Measurements from ENCODE around the gene FAM3A.
A peak's percentile ranks its signal among the peaks of the same experiment; 100 is the strongest.

The FAM3A gene, protein sequence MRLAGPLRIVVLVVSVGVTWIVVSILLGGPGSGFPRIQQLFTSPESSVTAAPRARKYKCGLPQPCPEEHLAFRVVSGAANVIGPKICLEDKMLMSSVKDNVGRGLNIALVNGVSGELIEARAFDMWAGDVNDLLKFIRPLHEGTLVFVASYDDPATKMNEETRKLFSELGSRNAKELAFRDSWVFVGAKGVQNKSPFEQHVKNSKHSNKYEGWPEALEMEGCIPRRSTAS

GRCh38 chrX:154515966-154516655, at the start of gene FAM3A:
Gene FAM3A (minus strand): TSS chrX:154516232. CDS start chrX:154515772, 460 bp downstream.
- TF ChIP-seq GATA2 (IDR thresholded peaks at IDR 0.05; ENCODE audit: low read depth, low read length) (no peak), GATA3 (IDR thresholded peaks at IDR 0.05; ENCODE audit: low read depth, low read length) (no peak)

- TF ChIP-seq GATA3 (IDR thresholded peaks at IDR 0.05; ENCODE audit: low read depth, low read length) (no peak), GATA2 (IDR thresholded peaks at IDR 0.05; ENCODE audit: low read depth, low read length) (no peak)
Observed at GRCh38 chrX:154549766-154550165, 33.7 kb upstream of the FAM3A start.

GRCh38 chrX:154548028-154548316, 31.9 kb upstream of the FAM3A start:
- TF ChIP-seq GATA2 (IDR thresholded peaks at IDR 0.05; ENCODE audit: low read depth, low read length), result no peak
- TF ChIP-seq GATA3 (IDR thresholded peaks at IDR 0.05; ENCODE audit: low read depth, low read length), result no peak

DNA sequence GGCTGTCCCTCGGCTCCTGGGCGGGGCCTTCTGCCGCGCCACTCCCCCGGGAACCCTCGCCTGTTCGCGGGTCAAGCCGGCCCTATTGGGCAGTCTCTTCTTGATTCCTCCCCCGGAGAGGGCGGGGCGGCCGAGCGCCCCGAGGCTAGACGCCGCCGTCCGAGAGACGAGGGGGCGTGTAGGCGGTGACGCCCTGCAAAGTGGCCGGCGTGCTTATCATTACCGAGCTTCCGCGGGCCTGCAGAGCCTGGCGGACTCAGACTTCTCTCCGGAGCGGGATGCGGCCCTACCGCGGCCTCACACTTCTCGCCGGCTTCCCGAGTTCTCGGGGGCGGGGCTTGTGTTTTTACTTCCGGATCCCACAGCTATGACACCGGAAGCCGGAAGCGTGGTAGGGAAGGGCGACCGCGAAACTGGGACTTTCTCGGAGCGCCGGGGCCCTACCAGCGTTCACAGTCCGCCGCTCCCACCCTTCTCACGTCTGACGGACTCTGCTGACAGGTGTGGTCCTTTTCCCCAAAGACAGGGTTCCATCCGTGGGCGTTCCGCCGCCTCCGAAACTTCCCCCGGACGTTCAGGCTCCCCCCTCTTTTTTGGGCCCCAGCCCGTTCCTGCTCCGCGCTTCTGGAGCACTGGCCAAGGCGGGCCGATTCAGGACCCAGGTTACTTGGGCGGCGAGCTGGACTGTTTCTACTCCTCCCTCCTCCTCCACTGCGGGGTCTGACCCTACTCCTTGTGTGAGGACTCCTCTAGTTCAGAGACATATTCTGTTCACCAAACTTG, 31.4 kb upstream of the FAM3A start, which contains the start of gene IKBKG:
Gene IKBKG (plus strand): TSS at position 376 of the 783 bp plus-strand sequence. CDS start 4,383 bp downstream, outside the sequence.
- TF ChIP-seq GATA3 (IDR thresholded peaks at IDR 0.05; ENCODE audit: low read depth, low read length) (no peak), GATA2 (IDR thresholded peaks at IDR 0.05; ENCODE audit: low read depth, low read length) (no peak)

DNA sequence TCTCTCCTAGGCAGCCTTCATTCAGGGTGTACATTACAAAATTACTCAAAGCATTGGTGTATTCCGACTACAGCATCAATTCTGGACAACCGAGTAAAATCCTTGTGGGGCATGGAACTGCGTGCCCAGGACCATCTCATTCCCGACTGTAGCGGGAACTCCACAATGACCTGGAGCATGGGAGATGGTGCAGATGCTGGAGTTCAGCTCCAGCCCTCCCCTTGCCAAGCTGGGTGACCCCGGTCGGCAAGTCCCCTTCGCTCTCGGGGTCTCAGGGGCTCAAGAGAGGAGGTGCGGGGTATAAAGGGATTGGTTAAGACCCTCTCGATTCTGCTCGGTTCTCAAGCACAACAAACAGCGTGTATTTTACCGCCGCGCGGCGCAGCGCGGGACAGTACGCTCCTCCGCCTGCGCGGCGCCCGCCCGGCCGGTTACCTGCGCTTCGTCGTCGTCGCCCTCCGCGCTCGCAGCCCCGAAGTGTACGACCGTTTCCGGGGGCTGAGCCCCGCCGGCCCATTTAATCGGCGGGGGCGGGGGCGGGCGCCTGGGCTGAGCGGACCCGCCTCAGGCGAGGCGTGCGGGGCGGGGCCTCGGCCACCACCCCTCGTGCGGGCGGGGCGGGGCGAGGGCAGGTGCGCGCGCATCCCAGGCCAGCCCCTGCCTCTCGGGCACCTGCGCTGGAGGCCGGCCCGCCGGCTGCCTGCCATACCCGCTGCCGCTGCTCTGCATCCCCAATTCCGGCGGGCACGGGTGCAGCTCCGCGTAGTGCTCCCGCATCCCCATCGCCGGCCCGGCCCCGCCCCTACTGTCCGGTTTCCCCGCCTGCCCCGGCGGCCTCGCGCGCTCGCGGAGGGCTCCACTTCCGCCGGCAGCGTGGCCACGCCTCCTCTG, 30.6 kb upstream of the FAM3A start, which contains the start of gene G6PD:
Gene G6PD (minus strand): TSS at position 493 of the 891 bp plus-strand sequence. CDS start 691 bp downstream, outside the sequence.
- TF ChIP-seq GATA3 (IDR thresholded peaks at IDR 0.05; ENCODE audit: low read depth, low read length), result no peak
- TF ChIP-seq GATA2 (IDR thresholded peaks at IDR 0.05; ENCODE audit: low read depth, low read length), result no peak

- TF ChIP-seq GATA2 (IDR thresholded peaks at IDR 0.05; ENCODE audit: low read depth, low read length) (no peak), GATA3 (IDR thresholded peaks at IDR 0.05; ENCODE audit: low read depth, low read length) (no peak)
Observed at GRCh38 chrX:154545673-154546274, 29.7 kb upstream of the FAM3A start.

DNA sequence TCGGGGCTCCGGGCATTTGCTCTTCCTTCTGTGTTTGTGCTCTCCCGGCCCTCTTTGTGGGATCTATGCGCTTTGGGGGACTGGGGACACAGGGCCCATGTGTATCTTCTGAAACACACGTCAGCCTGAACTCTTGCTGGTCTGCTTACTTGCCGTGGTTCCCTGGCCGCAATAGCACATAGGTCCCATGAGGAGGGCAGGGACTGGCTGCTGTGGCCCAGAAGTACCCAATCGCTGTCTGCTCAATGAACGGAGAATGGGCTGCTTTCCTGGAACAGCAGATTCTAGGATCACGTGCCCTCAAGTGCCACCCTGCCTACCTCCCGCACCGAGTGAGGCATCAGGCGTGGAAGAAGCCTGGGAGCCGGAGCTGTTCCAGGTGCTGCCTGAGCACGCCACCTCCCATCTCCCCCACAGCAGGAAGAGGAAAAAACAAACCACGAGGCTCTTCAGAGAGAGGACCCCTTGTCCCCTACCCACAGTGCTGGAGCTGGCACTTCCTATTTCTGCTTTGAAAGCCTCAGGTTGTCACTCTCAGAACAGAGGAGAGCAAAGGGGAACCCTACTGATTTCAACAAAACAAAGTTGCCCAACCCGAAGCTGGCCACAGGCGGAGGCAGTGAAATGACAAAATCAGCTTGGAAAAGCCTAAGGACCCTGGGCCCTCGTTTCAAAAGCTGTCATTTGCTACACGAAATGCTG, 26.8 kb upstream of the FAM3A start:
- no peak for TF ChIP-seq GATA2 (IDR thresholded peaks at IDR 0.05; ENCODE audit: low read depth, low read length)
- TF ChIP-seq GATA3 (IDR thresholded peaks at IDR 0.05; ENCODE audit: low read depth, low read length), result no peak

DNA sequence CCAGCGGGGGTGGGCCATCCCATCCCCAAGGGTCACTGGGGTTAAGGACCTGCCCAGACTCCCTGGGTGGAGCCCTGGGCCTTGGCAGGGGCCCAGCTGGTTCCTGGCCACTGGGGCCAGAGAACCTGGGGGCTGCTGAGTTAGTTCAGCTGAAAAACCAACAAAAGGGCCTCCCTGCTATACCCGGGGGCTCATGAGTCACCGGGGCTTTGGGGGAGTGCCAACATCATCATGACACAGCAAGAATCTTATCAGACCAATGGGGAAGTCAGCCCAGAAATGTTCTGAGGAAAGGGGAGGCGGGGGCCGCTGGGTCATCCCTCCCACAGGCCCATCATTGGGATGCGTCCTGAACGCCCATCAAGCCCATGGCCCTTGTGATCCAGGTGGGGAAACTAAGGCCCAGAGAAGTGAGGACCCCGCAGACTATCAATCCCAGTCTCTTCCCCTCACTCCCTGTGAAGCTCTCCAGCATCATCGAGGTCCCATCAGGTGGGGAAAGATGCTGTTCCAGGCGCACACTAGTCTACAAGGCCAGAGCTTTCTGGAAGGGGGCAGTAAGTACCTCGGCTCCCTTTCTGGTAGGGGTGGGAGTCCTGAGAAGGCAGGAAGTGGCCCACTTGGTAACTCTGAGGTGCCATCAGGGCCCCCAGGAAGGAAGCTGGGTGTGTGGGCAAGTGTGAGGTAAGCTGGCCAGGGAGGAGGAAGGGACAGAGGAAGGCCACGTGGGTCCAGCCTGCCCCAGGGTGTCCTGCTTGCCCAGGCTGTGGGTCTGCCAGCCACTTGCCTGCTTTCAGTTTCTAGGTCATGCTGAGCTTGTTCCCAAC, 26.1 kb upstream of the FAM3A start:
- no peak for TF ChIP-seq GATA2 (IDR thresholded peaks at IDR 0.05; ENCODE audit: low read depth, low read length)
- TF ChIP-seq GATA3 (IDR thresholded peaks at IDR 0.05; ENCODE audit: low read depth, low read length), result no peak

DNA sequence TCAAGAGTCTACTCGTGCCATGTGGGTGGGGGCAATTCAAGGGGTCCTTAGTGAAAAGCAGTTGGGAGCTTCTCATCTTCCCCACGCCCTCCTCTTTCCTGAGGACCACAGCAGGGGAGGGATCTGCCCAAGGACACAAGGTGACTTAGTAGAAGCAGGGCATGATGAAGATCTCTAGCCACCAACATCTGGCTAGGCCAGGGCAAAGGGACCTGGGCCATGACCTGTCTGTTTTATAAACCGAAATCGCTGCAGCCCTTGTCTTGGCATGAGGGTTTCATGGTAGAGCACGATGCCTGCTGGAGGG, 25.5 kb upstream of the FAM3A start:
- no peak for TF ChIP-seq GATA2 (IDR thresholded peaks at IDR 0.05; ENCODE audit: low read depth, low read length)
- no peak for TF ChIP-seq GATA3 (IDR thresholded peaks at IDR 0.05; ENCODE audit: low read depth, low read length)

DNA sequence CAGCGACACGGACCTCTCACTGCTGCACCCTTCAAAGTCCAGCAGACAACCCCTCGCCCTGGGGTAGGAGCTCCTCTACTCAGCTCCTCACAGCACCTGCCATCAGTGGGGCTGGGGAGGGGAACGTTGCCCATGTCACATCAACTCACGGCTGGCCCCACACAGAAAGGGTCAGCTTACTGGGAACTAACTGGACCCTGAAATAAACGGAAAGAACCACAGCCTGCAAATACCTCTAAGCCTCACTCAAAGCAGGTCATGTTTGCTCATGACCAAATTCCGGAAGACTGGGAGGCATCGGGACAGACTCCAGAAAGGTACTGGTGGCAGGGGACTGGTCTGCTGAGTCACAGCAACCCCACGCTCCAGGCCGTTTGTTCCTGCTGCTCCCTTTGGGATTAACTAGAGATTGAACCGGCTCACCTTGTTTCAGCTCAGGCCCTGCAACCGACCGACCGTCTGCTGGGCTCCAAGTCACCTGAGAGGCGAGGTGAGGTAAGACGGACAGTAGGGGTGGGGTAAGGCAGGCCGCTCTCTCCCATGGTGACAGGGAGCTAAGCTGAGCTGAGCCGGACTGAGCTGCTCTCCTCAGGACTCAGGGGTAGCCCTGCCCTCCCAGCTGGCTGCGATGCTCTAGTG, 25.0 kb upstream of the FAM3A start:
- no peak for TF ChIP-seq GATA3 (IDR thresholded peaks at IDR 0.05; ENCODE audit: low read depth, low read length)
- no peak for TF ChIP-seq GATA2 (IDR thresholded peaks at IDR 0.05; ENCODE audit: low read depth, low read length)

- TF ChIP-seq GATA2 (IDR thresholded peaks at IDR 0.05; ENCODE audit: low read depth, low read length) (peak; percentile 73), GATA3 (IDR thresholded peaks at IDR 0.05; ENCODE audit: low read depth, low read length) (no peak)
Observed at GRCh38 chrX:154539077-154539476, 23.0 kb upstream of the FAM3A start.

DNA sequence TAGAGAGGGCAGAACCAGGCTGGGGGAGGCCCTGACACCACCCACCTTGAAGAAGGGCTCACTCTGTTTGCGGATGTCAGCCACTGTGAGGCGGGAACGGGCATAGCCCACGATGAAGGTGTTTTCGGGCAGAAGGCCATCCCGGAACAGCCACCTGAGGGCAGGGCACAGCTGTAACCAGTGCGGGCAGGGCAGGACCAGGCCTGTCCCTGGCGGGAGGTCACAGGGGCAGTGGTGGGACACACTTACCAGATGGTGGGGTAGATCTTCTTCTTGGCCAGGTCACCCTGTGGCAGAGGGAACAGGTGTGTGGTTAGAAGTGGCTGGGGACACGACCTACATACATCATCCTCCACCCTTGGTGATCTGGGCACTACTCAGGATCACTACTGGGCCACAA, 19.9 kb upstream of the FAM3A start:
- TF ChIP-seq GATA2 (IDR thresholded peaks at IDR 0.05; ENCODE audit: low read depth, low read length), result no peak
- no peak for TF ChIP-seq GATA3 (IDR thresholded peaks at IDR 0.05; ENCODE audit: low read depth, low read length)
